NCI-H2227 treated with DMSO at 0.1 percent for 48 hours (cell line): ENCODE data around the gene OSBPL5.
"Not testable (repeated sequence)": the region's sequence is repeated elsewhere in the genome, so short reads cannot be mapped to it uniquely, and the experiment has no call there.

ENCODE experiments used
- DNase-seq: peaks from one replicate; lab custom pipeline; 2025; lab: John Stamatoyannopoulos, UW

OSBPL5 gene

DNA sequence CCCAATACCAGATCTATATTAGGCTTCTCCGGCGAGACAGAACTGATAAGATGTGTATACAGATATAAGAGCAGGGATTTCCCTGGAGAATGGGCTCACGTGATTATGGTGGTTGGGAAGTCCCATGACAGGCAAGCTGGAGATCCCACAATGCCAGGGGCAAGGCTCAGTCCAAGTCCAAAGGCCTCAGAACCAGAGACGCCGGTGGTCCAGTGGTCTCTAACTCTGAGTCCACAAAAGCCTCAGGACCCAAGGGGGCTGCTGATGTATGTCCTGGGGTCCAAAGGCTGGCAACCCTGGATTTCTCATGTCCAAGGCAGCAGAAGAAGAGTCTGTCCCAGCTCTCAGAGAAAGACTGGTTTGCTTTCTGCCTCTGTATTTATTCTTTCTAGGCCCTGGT lies 15.8 kb upstream of the OSBPL5 start:
- DNase-seq: no peak

DNA sequence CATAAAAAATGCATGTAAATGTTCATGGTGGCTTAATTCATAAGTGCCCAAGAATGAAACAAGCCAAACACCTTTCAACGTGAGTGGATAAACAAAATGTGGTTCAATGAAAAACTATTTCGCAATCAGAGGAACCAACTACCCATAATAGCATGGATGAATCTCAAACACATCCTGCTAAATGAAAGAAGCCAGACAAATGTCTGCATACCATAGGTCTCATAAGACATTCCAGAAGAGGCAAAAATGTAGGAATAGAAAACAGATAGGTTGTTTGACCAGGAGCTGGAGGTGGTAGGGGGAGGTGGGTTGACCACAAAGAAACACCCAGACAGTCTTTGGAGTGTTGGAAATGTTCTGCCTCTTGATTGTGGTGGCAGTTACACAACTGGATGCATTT lies 13.2 kb upstream of the OSBPL5 start:
- no peak for DNase-seq

DNA sequence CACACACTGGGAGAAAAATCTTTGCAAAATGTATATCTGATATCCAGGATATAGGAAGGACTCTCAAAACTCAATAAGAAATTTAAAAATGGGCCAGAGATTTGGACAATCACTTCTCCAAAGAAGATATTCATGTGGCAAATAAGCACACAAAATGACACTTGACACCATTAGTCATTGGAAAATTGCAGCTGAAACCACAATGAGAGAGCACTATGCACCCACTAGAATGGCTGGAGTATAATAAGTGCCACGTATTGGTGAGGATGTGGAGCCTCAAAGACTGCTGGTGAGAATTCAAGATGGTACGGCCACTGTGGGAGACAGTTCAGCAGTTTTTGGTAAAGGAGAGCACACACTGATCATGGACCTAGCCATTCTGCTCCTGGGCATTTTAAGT lies 12.8 kb upstream of the OSBPL5 start:
- DNase-seq: no peak

DNA sequence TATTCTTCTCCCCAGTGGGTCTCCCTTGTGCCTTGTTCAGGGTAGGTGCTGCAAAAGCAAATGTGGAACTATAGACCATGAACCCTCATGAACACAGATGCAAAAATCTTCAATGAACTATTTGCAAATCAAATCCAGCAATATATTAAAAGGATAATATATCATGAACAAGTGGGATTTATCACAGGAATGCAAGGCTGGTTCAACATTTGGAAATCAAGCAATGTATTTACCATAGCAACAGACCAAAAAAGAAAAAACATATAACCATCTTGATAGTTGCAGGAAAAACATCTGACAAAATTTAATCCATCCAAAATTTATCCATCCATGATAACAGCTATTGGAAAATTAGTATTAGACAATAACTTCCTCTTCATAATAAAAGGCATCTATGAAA lies 11.4 kb upstream of the OSBPL5 start:
- no peak for DNase-seq

DNA sequence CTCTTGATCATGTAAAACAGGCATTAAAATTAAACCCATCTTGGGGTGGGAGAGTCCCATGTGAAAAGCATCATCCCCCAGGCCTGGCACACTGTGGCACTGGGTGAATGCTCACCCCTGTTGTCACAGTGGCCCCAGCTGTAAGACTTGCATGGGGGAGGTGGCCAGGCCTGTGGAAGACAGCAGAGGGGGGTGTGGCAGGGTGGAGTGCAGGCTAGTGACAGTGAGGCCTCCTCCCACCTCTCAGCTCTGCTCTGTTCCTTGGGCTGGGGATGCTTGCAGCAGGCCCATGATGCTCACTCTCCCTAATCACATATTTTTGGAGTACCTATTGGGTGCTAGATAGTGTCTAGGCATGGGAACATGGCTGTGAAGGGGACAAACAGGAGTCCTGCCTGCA lies 10.1 kb upstream of the OSBPL5 start:
- DNase-seq: no peak

DNA sequence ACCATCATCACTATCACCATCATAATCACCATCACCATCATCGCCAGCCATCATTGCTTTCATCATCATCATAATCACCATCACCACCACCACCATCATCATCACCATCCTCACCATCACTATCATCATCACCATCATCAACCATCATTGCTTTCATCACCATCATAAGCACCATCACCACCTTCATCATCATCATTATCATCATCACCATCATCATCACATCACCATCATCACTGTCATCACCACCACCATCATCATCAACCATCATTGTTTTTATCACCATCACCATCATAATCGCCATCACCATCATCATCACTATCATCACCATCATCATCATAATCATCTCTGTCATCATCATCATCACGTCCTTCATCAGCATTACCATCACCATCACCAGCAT lies 9.3 kb upstream of the OSBPL5 start:
- DNase-seq: no peak

DNA sequence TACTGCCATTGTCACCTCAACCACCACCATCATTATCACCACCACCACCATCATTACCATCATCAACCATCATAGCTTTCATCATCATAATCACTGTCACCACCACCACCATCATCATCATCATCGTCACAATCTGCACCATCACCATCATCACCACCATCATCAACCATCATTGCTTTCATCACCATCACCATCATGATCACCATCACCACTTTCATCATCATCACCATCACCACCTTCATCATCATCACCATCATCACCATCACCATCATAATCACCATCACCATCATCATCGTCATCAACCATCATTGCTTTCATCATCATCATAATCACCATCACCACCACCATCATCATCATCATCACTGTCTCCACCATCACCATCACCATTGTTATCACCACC lies 8.7 kb upstream of the OSBPL5 start:
- no peak for DNase-seq

DNA sequence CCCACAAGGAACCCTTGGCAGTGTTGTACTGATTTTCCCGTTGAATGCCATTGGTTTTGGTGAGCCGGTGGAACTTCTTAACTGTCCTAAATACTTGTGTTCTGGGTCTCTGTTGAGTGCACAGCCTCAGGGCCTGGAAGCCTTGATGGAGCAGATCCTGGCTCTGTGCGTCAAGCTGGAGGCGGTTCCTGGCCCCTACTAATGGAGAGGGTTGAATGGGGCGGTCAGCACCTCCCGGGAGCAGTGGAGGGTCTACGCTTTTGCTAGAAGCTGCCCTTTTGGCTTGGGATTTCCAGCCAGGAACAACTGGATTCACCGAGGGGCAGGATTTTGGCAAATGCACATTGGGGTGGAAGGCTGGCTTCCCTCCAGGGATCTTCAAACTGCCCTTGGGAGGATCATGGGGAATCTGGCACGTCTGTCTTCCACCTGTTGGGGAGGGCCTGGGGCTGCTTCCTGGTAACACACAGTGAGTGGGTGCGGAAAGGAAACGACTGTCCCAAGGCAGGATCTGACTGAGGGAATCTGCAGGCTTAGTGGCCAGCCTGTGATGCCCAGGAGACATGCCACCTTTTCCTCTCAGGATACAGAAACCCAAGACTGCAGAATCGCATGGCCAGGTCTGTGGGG lies 6.9 kb upstream of the OSBPL5 start:
- DNase-seq: no peak

DNA sequence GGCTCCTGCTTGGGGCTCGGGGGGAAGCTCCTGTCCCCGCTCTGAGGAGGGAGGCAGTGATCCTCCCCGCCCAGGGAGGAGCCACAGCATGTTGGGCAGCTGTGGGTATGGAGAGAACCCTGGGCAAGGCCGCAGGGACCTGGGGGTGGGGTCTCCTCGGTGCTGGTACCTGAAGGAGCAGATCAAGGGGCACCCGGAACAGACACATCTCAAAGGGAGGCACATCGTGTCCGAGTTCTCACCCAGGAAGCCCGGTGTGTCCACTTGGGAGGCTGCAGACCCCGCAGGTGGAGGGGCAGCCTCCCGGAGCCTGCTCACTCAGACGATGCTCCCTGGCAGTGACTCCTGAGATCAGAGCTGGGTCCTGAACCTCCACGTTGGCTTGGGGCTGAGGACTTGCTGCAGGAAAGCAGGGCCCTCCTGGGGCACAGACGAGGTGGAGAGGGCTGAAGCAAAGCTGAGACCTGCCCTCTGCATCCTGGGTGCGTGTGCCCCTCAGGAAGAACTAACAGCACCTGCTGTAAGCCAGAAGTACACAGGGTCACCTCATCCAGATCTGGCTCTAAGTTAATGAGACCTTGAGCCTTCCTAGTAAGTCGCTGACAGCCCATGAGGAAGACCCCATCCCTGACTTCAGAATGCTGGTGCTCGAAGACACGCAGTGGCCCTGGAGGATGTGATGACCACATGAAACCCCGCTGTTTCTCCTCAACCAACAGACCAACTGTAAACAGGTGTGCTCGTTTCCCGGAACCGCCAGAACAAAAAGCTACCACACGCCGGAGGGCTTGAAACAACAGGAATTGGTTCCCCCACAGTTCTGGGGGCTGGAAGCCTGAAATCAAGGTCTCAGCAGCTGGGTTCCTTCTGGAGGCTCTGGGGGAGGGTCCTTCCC lies 5.9 kb upstream of the OSBPL5 start:
- no peak for DNase-seq

DNA sequence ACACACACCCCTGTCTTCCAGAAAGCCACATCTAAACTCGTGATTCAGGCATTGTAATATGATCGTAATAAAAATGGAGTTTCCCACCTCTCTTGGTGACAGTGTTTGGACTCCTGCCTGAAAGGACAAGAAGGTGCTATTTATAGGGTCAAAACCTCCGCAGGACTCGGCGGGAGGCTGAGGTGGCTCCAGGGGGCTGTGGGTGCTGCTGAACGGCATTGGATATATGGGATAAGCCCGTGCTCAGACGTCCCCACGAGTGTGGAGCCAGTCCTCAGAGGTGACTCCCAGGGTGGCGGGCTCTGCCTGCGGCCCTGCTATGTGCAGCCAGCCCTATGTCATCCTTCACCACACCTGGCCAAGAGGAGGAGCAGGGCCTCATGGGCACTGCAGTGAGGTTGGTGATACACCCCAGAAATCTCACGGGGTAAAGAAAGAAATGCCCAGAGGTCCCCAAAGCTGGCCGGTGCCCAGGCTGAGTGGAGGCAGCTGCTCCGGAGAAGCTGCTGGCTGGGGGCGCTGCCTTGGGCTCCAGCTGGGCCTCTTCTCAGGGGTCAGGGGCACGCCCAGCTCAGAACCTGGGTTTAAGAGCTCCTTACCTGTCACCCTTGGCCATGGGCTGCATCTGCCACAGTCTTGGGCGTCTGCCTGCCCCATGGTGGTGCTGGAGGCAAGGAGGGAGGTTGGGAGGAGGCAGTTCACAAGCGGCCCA lies 5.1 kb upstream of the OSBPL5 start:
- DNase-seq: no peak

DNA sequence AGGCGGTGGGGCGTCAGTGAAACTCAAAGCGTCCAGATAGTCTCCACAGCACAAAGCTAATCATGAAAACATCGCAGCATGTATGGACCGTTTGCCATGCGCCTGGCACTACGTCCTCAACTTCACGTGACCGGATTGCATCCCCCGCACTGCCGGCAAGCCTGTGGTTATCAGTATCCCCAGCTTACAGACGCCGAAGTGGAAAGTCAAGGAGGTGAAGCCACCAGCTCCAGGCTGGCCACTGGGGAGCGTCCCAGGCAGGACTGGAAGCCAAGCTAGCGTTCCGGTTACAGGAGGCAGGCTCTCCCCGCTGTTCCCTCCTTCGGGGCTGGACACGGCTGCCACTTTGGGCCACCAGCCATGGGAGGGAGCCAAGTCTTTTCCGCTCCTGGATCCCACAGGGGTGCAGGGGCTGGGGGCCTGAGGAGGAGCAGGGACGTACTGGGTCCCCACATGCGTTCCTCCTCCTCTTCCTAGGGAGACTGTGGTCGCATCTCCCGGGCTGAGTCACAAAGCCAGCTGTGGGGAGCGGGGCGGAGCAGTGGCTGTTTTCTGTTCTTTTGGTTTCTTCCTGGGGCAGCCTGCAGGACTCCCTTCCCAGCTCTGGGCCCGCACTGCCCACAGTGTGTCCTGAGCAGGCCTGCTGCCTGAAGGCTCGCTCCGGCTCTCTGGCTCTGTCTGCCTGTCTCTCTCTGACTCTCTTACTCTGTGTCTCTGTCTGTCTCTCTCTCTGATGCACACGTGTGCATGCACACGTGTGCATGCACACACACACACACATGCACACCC lies 4.3 kb upstream of the OSBPL5 start:
- DNase-seq: no peak

DNA sequence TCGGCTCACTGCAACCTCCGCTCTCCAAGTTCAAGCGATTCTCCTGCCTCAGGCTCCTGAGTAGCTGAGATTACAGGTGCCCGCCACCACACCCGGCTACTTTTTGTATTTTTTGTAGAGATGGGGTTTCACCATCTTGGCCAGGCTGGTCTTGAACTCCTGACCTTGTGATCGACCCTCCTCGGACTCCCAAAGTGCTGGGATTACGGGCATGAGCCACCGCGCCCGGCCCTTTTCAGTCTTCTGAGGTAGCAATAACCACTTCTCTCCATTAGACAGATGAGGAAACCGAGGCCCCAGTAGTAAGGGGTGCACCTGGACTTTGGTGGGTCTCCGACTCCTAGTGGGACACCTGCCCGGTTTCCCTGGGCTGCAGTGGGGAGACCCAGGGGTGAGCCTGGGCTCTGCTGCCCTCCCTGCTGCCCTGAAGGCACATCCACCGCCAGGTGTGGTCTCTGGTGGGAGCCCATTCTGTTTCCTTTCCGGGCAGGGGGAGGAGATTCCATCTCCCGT lies 3.7 kb upstream of the OSBPL5 start:
- DNase-seq: not testable (repeated sequence)

DNA sequence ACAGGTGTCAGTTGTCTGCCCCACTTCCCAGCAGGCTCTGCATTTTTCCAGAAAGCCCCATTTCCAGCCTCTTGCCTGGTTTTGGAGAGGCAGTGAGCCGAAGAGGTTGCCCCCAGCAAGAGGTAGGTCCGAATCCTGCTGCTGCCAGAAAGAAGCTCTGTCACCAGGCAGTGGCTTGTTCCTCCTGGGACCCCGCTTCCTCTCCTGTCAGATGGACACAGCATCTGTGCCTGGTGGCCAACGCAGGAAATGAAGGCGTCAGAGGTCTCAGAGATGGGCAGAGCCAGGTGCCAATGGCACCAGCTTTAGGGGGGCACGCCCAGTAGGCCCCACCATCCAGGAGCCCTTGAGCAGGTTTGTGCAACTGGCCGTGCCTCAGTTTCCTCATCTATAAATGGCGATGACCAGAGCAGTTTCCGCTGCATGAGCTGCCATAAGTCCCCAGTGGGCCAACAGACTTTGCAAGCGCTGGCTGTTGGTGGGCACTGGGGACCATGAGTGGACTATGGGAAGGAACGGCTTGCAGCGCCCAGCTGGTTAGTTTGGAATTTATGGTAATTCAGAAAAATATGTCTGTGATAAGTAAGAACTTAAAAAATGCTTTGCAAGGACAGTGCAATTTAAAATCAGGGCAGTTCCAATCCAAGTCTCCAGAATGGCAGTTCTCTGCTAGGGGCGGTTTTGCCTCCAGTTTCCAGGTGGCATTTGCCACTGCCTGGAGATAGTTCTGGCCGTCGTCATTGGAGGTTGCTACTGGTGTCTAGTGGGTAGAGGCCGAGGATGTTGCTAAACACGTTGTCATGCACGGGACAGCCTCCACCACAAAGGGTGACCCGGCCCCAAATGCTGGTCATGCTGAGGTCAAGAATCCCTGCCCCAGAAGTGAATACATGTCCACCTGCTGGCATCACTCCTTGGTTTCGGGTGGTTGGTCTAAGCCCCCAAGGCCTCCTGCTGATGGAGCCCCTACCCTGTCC lies 2.3 kb upstream of the OSBPL5 start:
- DNase-seq: no peak

DNA sequence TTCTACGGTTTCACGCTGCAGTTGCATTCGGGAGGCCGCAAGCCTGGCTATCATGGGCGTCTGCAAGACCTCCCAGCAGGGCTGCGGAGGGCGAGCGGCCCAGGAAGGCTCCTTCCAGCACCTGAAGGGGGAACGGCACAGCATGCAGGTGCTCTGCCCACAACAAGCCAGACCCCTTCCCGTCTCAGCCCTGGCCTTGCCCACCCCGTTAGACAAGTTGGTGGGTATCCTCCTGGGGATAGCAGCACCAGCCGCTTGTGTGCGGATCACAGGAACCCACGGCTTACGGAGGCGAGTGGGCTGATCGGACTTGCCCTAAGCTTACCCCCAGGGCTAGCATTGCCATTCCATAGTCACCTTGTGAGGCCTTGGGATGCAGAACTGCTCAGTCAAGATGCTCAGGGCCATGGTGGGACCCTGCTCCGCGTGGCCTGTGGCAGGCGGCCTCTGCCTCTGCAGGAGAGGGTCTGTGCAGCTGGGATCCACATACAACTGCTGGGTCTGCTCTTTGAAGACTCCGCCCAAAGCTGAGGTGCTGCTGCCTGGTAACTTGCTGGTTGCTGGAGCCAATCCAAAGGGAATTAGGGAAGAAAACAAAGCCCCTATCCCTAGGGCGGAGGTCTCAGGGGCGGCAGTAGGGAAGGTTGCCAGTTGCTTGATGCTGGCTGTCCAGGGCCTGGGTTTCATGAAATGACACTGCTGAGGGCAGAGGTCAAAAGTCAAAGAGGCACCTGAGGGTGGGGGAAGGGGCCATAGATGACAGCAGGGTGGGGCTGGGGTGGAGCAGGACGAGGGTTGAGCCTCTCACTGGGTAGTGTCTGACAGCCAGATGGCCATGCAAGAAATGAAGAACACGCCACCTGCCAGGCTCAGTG lies 1.4 kb upstream of the OSBPL5 start:
- no peak for DNase-seq

DNA sequence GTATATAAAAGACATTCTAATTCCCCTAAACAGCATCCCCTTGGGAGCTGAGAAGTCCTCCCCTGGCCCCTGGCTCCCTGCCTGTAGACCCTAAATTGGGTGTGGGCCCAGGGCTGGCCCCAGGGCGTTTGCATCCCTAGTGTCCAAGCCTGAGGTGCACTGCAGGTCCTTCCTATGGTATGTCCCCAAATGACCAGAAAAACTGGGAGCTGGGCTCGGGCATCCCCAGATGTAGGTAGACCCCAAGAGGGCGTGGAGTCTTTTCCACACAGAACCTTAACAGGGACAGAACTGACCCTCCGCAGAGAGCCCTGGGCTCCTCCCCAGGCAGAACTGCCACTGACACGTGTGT lies 782 bp upstream of the OSBPL5 start:
- no peak for DNase-seq

DNA sequence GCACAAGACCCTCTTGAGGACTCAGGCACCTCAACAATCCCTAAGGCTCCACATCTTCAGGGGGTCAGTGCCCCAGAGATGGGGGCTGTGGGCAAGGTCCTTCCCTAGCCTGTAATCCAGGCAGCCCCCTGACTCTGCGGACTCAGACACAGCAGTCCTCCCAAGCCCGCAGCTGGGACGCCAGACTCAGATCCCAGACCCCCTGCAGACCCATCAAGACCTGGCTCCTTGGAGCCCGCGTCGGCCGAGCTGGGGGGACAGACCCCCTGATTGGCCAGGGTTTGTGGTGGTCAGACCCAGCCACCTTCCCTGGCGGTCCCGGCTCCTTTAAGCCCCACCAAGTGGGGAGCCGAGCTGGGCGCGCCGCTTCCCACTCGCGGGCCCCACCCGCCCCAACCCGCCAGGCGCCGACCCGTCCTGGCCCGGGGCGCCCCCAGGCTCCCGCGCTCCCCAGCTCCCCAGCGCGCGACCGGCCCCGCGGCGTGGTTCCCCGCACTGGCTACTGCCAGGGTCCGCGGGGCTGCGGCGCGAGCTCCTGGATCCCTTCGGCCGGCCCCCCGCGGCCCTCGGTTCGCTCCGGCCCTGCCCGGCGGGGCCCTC lies 458 bp downstream of the OSBPL5 start:
- no peak for DNase-seq

DNA sequence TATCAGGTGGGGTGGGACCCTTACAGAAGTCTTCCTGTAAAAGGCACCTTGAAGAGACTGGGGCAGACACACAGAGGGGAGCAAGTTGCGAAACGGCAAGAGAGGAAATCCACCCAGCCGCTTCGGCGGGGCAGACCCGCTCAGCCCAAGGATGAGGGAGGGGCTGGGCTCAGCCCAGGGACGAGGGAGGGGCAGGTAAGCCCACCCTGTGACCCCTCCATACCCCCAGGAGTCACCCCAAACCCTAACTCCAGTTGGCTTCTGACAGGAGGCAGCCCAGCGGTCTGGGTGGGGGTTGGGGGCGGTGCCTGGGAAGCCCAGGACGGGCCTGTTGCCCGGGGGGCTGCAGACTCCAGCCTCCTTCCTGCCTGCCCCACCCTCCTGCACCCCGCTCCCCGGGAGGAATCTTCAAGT lies 965 bp downstream of the OSBPL5 start:
- DNase-seq: no peak

DNA sequence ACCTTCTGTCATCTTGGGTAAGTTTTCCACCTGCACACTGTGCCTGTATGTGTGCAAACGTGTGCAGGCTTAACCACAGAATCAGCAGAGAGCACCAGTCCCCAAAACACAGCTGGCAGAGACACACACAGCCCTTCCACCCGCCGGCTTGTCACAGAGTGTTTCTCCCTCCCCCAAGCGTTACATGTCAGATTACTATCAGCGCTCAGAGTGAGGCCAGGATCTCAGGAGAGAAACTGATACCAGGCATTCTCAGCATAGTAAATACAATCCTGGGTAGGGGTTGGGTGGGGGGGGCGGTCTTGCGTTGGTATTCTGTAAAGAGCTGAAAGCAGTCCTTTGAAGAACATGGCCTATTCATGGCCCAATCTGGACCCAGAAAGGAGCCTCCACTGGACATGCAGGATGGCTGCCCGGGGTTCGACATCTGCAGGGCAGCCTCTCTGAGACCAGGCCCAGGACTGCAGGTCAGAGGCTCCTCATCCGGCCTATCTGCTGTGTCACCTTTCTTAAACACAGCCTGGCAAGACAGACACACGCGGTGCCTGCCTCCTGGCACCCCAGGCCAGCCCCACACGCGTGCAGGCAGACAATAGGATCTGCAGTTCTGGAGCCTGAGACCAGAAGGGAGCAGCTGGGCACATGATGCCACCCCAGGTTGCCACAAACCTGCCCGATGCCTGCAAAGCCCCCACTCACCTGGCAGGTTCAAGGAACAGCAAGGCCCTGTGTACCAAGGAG lies 1.7 kb downstream of the OSBPL5 start:
- no peak for DNase-seq
